Daoy (cell line): ENCODE results near the gene MYL12A. TPM values are rescaled to one million over a fixed set of nuclear protein-coding genes. Genes with fewer than 3 reads are reported as not detected.
A peak's percentile ranks its signal among the peaks of the same experiment; 100 is the strongest.

Source experiments
- DNase-seq: peaks from one replicate; pipeline ENCODE4 v3.0.0-alpha.2; 2015; ENCODE audit warnings: low read depth
- total RNA-seq: library from RNA; depleted of rRNA; stranded (reverse); fragments of >200 nt; shearing (Covaris generic); gene quantifications from 2 replicates; pipeline ENCODE4 v1.2.3, GENCODE V29; 2014

The MYL12A gene
- total RNA-seq, 1 experiment from 2014 or later: 207 TPM

- DNase-seq: no peak
Measured at GRCh38 chr18:3224223-3224622, 23.4 kb upstream of the MYL12A start.

GRCh38 chr18:3225588-3225987 is 22.0 kb upstream of the MYL12A start:
- no peak for DNase-seq

GRCh38 chr18:3226048-3226447 is 21.6 kb upstream of the MYL12A start:
- no peak for DNase-seq

- DNase-seq: no peak
Measured at GRCh38 chr18:3230401-3231334, 16.9 kb upstream of the MYL12A start.

- DNase-seq: no peak
Measured at GRCh38 chr18:3233004-3233403, 14.6 kb upstream of the MYL12A start.

GRCh38 chr18:3233433-3234168 is 14.0 kb upstream of the MYL12A start:
- DNase-seq: no peak

GRCh38 chr18:3234457-3234856 is 13.1 kb upstream of the MYL12A start:
- DNase-seq: no peak

GRCh38 chr18:3235846-3236245 is 11.8 kb upstream of the MYL12A start:
- DNase-seq: no peak

GRCh38 chr18:3236470-3236869 is 11.1 kb upstream of the MYL12A start:
- DNase-seq: no peak

- DNase-seq: no peak
Measured at GRCh38 chr18:3238742-3239141, 8.9 kb upstream of the MYL12A start.

- no peak for DNase-seq
Measured at GRCh38 chr18:3245185-3245564, 2.4 kb upstream of the MYL12A start.

GRCh38 chr18:3245853-3246634 is 1.6 kb upstream of the MYL12A start:
- DNase-seq: peak; percentile 79

GRCh38 chr18:3246635-3247239 is 864 bp upstream of the MYL12A start:
- no peak for DNase-seq

- DNase-seq: no peak
Measured at GRCh38 chr18:3248062-3248657, 559 bp downstream of the MYL12A start.

GRCh38 chr18:3248658-3249359 is 1.2 kb downstream of the MYL12A start:
- peak; percentile 39 for DNase-seq

GRCh38 chr18:3250237-3251107 is 2.9 kb downstream of the MYL12A start:
- DNase-seq: no peak

- DNase-seq: no peak
Measured at GRCh38 chr18:3251249-3251962, 3.8 kb downstream of the MYL12A start.

GRCh38 chr18:3251963-3252277 is 4.3 kb downstream of the MYL12A start:
- DNase-seq: no peak

GRCh38 chr18:3252843-3253242 is 5.2 kb downstream of the MYL12A start:
- DNase-seq: no peak
